ENCODE data around the gene DOCK4. TPM values are rescaled to one million over a fixed set of nuclear protein-coding genes. Genes with fewer than 3 reads are reported as not detected.
A peak's percentile ranks its signal among the peaks of the same experiment; 100 is the strongest.

DOCK4 gene
- total and polyA plus RNA-seq, 7 donors: 3.0 to 28.5 (median 14.1) TPM

- intact Hi-C loops (cut with DNase I): no loop called here
- Histone ChIP-seq H3K36me3 (no peaks in the 10 kb centered on the region), H3K27ac (no peak overlapping the region), H3K4me3 (no peak overlapping the region), H3K4me1 (no peaks in the 10 kb centered on the region), H3K9me3 (no peaks in the 10 kb centered on the region), H3K27me3 (no peaks in the 10 kb centered on the region)
- 90 to 91% methylated on average over 6 of the region's 6 CpGs for WGBS, 2 donors
- TF ChIP-seq POLR2AphosphoS5 (IDR thresholded peaks at IDR 0.05) (no peak), POLR2A (IDR thresholded peaks at IDR 0.05) (no peak), EP300 (IDR thresholded peaks at IDR 0.05) (no peak)
- TF ChIP-seq, protein P1, sequence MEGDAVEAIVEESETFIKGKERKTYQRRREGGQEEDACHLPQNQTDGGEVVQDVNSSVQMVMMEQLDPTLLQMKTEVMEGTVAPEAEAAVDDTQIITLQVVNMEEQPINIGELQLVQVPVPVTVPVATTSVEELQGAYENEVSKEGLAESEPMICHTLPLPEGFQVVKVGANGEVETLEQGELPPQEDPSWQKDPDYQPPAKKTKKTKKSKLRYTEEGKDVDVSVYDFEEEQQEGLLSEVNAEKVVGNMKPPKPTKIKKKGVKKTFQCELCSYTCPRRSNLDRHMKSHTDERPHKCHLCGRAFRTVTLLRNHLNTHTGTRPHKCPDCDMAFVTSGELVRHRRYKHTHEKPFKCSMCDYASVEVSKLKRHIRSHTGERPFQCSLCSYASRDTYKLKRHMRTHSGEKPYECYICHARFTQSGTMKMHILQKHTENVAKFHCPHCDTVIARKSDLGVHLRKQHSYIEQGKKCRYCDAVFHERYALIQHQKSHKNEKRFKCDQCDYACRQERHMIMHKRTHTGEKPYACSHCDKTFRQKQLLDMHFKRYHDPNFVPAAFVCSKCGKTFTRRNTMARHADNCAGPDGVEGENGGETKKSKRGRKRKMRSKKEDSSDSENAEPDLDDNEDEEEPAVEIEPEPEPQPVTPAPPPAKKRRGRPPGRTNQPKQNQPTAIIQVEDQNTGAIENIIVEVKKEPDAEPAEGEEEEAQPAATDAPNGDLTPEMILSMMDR (IDR thresholded peaks at IDR 0.05): no peak
- no peak for DNase-seq
Measured at GRCh38 chr7:112001091-112001826, 204.9 kb downstream of the DOCK4 start.

DNA sequence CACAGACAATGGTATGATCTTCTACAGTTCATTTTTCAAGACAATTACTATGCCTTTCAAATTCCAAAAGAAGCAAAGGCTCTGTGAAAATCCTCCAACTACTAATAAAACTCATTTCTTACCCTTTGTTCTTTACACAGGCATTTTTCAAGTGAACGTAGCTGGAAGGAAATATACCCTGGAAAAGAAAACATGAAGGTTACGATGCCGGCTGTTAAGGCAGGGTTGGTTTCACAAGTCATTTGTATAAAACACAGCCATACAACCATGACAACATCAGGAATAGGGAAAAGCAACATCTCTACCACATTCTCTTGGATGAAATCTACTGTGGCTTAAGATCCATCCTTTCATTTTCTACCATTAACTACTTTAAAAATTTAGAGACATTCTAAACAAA is 207.9 kb downstream of the DOCK4 start:
- Histone ChIP-seq H3K4me3 (no peak overlapping the region), H3K36me3 (no peaks in the 10 kb centered on the region), H3K27ac (no peak overlapping the region), H3K27me3 (no peaks in the 10 kb centered on the region), H3K4me1 (no peaks in the 10 kb centered on the region), H3K9me3 (no peaks in the 10 kb centered on the region)
- TF ChIP-seq, protein P1 (IDR thresholded peaks at IDR 0.05): no peak
- TF ChIP-seq EP300 (IDR thresholded peaks at IDR 0.05): no peak
- TF ChIP-seq POLR2A (IDR thresholded peaks at IDR 0.05): no peak
- no peak for TF ChIP-seq POLR2AphosphoS5 (IDR thresholded peaks at IDR 0.05)
- DNase-seq: no peak
- intact Hi-C loops (cut with DNase I): loop anchor here (10.0 kb wide), 1 partner anchor 106 kb away; no protein-coding TSS in a partner anchor
- 60 to 82% methylated on average over 3 of the region's 3 CpGs for WGBS, 2 donors

DNA sequence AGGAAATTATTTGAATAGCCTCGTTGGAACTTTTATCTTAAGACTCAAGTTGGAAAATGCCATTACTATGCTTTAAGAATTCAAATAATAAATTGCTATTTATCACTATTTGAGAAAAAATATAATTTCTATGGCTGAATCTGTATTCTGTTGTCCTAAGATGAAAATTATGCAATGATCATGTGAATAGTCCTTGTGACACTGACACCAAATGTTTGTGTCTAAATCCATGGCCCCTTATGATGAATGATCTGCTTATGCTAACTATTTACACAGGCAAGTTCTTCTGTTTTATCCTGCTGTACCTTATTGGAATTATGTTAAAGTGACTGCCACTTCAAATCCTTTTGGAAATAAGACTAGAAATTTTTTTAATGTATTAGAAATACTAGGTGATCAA is 208.7 kb downstream of the DOCK4 start:
- intact Hi-C loops (cut with DNase I): loop anchor here (10.0 kb wide), 1 partner anchor 107 kb away; no protein-coding TSS in a partner anchor
- 83 to 92% methylated on average over 1 of the region's 1 CpG for WGBS, 2 donors
- H3K4me3 ChIP-seq: no peak overlapping the region
- no peak for DNase-seq
- TF ChIP-seq POLR2A (IDR thresholded peaks at IDR 0.05) (no peak), POLR2AphosphoS5 (IDR thresholded peaks at IDR 0.05) (no peak), EP300 (IDR thresholded peaks at IDR 0.05) (no peak)
- TF ChIP-seq, protein P1 (IDR thresholded peaks at IDR 0.05): no peak
- no peaks in the 10 kb centered on the region for H3K9me3 ChIP-seq
- no peaks in the 10 kb centered on the region for H3K36me3 ChIP-seq
- H3K27ac ChIP-seq: no peak overlapping the region
- H3K4me1 ChIP-seq: peaks cover 0 to 3% (median under 1%) of the 10 kb centered on the region in 4 donors
- H3K27me3 ChIP-seq: no peaks in the 10 kb centered on the region

- H3K9me3 ChIP-seq: no peaks in the 10 kb centered on the region
- no peak for DNase-seq
- no peaks in the 10 kb centered on the region for H3K27me3 ChIP-seq
- TF ChIP-seq EP300 (IDR thresholded peaks at IDR 0.05) (no peak), POLR2A (IDR thresholded peaks at IDR 0.05) (no peak), POLR2AphosphoS5 (IDR thresholded peaks at IDR 0.05) (no peak)
- TF ChIP-seq, protein P1 (IDR thresholded peaks at IDR 0.05): no peak
- peaks cover 0 to 18% (median 8%) of the 10 kb centered on the region in 4 donors for H3K4me1 ChIP-seq
- intact Hi-C loops (cut with DNase I): loop anchor here (5.0 to 10.0 kb wide), 2 partner anchors 112 to 215 kb away; partner anchors contain the start of genes DOCK4 and ZNF277
- H3K4me3 ChIP-seq: no peak overlapping the region
- WGBS, 2 donors: 86 to 91% methylated on average over 4 of the region's 4 CpGs
- no peaks in the 10 kb centered on the region for H3K36me3 ChIP-seq
- H3K27ac ChIP-seq: peak overlapping the region in 2 of 4 donors; percentile 15 to 52
Measured at GRCh38 chr7:111992601-111993000, 213.6 kb downstream of the DOCK4 start.
